Right lung (tissue), 10 donors: ENCODE measurements around the gene PGS1. TPM values are rescaled to one million over a fixed set of nuclear protein-coding genes. Genes with fewer than 3 reads are reported as not detected.
"Not testable (repeated sequence)": the region's sequence is repeated elsewhere in the genome, so short reads cannot be mapped to it uniquely, and the experiment has no call there.

Experiments
- DNase-seq, 2 donors: peaks; one replicate each; pipeline ENCODE4 v3.0.0-alpha.2; 2013
- long read RNA-seq, 8 donors: transcript quantifications; one replicate each; lab custom pipeline, GENCODE V29; 2026
- polyA plus RNA-seq, 5 donors: library from polyadenylated mRNA; unstranded; fragments of 120-200 nt; gene quantifications; one replicate each; pipeline versions ENCODE4 v1.2.1 to v1.2.3, GENCODE V29; 2013; ENCODE audit warnings: inconsistent platforms in 1 of 5, low replicate concordance in 1 of 5; ENCODE audit not compliant: insufficient read length in 5 of 5, insufficient read depth in 1 of 5

PGS1 gene, protein sequence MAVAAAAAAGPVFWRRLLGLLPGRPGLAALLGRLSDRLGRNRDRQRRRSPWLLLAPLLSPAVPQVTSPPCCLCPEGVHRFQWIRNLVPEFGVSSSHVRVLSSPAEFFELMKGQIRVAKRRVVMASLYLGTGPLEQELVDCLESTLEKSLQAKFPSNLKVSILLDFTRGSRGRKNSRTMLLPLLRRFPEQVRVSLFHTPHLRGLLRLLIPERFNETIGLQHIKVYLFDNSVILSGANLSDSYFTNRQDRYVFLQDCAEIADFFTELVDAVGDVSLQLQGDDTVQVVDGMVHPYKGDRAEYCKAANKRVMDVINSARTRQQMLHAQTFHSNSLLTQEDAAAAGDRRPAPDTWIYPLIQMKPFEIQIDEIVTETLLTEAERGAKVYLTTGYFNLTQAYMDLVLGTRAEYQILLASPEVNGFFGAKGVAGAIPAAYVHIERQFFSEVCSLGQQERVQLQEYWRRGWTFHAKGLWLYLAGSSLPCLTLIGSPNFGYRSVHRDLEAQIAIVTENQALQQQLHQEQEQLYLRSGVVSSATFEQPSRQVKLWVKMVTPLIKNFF
- 10 to 100 TPM; 39.4 to 58.8 (median 54.8) TPM for polyA plus RNA-seq
- long read RNA-seq, donor 1, transcript PGS1-201 (10 exons, 2,201 nt), result major isoform, 7 of 12 reads
- long read RNA-seq, donor 1, partial matches to known transcripts, result 0 of 12 reads
- long read RNA-seq, donor 1, other reads (novel, unspliced or antisense), result 0 of 12 reads
- long read RNA-seq, donor 2, partial matches to known transcripts, result 0 of 5 reads
- long read RNA-seq, donor 2, other reads (novel, unspliced or antisense), result 0 of 5 reads
- long read RNA-seq, donor 3, partial matches to known transcripts, result 14 of 20 reads
- long read RNA-seq, donor 3, other reads (novel, unspliced or antisense), result 0 of 20 reads
- long read RNA-seq, donor 4, transcript PGS1-201 (10 exons, 2,201 nt), result major isoform, 5 of 9 reads
- long read RNA-seq, donor 4, partial matches to known transcripts, result 0 of 9 reads
- long read RNA-seq, donor 4, other reads (novel, unspliced or antisense), result 0 of 9 reads
- long read RNA-seq, donor 5, partial matches to known transcripts, result 0 of 4 reads
- long read RNA-seq, donor 5, other reads (novel, unspliced or antisense), result 0 of 4 reads
- long read RNA-seq, donor 6, transcript PGS1-201 (10 exons, 2,201 nt), result major isoform, 5 of 5 reads
- long read RNA-seq, donor 6, partial matches to known transcripts, result 0 of 5 reads
- long read RNA-seq, donor 6, other reads (novel, unspliced or antisense), result 0 of 5 reads
- long read RNA-seq, donor 7, partial matches to known transcripts, result 0 of 4 reads
- long read RNA-seq, donor 7, other reads (novel, unspliced or antisense), result 0 of 4 reads
- long read RNA-seq, donor 8, partial matches to known transcripts, result 0 of 2 reads
- long read RNA-seq, donor 8, other reads (novel, unspliced or antisense), result 0 of 2 reads

DNA sequence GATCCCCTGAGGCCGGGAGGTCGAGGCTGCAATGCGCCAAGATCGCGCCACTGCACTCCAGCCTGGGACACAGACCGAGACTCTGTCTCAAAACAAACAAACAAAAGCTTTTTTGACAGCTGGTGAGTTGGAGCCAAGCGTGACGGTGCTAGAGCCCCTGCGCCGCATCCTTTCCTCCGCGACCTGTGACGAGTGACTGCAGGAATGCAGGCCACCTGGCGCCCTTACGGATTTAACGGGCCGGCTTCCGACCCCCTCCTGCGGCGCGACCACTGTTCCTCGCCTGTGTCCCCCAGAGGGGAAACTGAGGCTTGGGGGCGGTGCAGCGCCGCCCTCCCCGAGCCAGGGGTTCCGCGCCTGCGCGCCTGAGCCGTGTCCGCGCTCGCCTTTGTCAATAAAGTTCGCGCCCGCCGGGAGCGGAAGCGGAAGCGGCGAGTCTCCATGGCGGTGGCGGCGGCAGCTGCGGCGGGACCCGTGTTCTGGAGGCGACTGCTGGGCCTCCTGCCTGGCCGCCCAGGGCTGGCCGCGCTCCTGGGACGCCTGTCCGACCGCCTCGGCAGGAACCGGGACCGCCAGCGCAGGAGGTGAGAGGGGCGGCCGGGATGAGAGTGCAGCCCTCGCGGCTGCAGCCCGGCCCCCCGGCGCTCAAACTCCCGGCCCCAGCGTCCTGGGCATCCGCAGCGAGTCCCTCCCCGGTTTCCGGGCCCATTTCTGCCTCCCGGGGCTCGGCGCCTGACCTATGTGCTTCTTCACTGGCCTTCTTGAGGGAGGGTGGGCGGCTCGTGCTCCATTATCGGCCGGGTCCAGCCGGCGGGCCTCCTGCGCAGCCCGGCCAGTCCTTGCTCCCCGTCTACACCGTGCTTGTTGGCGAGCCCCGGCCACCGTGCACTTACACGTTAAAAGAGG is at the start of gene PGS1:
TSS of gene PGS1 (plus strand) at position 425 of the 906 bp plus-strand sequence. CDS start at position 442, 17 bp downstream.
- peak; percentile 66 to 76 for DNase-seq

DNA sequence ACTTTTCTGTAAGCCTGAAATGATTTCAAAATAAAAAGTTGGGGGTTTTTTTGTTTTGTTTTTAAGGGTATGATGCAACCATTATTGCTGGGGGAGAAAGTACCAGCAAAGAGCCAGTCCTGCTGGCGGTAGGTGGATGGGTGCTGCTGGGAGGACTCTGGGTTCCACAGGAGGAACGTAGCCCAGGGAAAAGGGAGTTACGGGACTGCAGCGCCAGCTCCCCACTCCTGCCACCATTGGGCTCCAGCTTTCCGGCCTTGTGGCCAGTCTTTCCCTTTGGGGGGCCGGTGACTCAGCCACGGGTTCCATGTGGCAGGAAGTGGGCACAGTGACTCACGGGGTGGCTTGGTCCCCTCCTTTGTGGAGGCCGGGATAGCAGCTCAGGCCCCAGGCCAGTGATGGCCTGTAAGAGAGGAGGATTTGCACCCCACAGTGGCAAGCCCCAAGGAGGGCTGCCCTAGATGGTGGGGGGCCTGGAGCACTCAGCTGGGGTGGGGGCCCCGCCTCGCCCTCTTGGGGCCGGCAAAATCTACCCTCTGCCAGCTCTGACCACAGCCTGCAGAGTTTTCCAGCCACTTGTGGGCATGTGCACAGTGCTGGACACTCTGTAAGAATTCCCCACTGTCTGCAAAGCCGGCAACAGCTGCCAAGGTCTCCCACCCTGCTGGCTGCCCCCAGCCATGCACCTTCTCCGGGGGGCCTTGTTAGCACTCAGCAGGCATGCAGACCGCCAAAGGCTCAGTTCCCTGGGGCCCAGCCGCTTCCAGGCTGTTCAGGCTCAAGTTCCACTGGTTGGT is 49.0 kb upstream of the PGS1 start:
- DNase-seq, result no peak

DNA sequence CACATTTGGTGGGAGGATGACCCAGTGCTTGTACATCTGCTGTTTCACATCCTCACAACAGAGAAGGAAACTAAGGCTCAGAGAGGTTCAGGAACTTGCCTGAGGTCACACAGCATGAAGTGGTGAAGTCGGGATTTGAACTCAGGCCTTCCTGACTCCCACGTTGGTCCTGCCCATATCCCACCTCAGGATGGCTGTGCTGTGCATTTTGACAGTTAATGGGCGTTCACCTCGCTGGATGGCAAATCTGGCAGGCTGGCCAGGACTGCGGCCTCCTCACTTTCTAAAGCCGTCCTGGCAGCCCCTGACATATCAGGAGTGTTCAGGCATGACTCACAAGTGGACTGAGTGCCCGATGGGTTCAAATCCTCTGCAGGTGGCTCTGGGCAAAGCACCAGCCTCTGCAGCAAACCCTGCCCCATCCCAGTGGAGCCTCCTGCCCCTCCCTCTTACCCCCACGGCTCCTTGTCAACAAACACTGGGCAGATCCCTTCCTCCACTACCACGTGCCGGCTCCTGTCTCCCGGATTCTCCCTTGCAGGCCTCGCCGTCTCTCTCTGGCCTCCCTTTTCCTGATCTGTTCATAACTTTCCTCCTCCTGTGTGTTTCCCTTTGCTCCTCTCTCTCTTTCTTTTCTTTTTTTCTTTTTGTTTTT is 47.8 kb upstream of the PGS1 start:
- DNase-seq, result no peak

DNA sequence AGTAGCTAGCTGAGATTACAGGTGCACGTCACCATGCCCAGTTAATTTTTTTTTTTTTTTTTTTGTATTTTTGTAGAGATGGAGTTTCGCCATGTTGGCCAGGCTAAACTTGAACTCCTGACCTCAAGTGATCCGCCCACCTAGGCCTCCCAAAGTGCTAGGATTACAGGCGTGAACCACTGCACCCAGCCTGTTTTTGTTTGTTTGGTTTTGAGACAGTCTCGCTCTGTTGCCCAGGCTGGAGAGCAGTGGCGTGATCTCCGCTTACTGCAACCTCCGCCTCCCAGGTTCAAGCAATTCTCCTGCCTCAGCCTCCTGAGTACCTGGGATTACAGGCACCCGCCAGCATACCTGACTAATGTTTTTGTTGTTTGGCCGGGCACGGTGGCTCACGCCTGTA is 47.1 kb upstream of the PGS1 start:
- DNase-seq, result not testable (repeated sequence)

DNA sequence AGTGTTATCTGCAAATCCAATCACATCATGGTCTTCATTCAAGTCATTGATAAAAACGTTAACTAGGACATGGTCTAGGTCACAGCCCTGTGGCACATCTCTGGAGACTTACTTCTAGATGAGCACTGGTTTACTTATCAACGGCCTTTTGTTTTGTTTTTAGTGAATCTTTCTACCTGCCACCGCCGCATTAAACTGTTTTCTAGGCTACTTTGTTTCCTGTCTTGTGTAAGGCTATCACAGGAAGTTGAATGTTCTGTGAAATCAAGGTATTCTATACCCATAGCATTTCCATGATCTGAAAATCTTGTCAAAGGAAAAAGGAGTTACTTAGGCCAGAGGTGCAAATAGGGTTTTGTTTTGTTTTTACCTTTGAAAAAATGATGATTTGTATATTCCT is 45.5 kb upstream of the PGS1 start:
- DNase-seq, result no peak

DNA sequence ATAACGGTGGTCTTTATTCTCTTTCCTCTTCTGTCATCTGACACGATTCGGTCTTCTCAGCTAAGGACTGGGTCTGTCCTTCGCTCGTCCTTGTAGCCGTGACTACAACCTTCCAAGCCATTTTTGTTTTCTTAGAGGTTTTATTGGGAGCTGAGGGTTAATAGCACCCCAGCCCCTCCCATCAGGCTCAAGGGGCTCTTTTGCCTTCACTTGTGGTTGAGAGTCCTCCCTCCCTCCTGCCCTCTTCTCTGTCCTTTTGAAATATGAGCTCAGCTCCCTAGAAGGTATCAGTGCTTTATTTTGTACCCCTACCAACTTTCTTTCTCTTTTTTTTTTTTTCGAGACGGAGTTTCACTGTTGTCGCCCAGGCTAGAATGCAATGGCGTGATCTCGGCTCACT is 43.2 kb upstream of the PGS1 start:
- DNase-seq, result no peak

DNA sequence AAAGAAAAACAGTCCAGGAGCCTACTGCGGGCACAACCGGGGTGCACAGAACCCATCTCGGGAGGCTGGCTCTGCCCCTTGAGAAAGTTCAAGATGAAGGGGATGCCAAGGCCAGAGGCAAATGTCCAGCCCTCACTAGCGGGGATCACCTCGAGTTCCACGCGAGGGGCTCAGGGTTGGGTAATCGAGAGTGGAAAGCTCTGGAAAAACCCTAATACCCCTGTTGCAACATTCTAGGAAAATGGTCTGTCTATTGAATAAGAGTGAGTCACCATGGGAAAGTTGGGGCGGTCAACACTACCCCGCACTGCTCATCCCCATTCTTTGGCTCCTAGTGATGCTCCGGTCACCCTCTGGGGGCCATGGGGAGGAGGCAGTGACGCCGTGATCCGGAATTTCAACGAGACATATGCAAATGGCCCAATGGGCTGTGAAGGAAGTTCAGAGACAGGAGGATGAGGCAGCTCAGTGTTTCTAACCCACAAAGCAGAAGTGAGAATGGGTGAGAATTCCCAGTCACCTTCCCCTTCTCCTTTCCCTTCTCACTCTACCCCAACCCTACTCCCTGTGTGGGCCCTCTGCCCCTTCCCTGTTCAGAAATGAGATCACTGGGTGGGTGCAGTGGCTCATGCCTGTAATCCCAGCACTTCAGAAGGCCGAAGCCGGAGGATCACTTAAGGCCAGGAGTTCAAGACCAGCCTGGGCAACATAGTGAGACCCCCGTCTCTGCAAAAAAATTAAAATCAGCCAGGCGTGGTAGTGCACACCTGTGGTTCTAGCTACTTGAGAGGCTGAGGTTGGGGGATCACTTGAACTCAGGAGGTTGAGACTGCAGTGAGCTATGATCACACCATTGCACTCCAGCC is 41.0 kb upstream of the PGS1 start:
- DNase-seq, result no peak

DNA sequence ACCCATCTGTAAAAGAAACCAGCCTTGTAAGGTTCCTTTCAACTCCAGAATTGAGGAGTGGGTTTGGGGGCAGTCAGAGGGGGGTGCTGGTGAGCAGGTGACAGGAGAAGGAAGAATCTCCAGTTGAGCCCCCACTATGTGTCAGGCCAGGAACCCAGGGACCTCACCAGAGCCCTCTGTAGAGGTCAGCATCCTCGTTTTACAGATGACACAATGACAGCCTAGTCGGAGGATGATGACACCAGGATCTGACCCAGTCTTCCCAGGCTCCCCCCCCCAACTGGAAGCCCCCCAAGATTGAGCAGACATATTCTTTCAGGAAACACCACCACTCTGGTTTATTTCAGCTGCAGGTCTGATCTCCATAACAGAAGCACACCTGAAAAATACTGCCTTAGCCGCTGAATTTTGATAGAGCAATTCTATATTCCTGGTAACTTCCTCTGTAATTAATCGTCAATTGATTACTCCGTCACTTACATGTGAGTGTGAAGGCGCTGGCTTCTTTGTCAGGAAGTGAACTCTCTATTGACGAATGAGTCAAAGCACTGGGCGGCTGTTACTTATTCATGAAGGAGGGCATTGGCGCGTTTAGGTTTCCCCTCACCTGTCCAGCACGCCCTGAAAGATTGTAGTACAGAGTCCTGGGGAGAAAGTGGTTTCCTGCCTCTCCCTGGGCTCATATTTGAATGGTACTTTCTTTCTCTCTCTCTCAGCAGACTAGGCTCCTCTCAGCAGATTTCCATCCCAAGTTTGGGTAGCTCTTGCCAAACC is 39.8 kb upstream of the PGS1 start:
- DNase-seq, result no peak

DNA sequence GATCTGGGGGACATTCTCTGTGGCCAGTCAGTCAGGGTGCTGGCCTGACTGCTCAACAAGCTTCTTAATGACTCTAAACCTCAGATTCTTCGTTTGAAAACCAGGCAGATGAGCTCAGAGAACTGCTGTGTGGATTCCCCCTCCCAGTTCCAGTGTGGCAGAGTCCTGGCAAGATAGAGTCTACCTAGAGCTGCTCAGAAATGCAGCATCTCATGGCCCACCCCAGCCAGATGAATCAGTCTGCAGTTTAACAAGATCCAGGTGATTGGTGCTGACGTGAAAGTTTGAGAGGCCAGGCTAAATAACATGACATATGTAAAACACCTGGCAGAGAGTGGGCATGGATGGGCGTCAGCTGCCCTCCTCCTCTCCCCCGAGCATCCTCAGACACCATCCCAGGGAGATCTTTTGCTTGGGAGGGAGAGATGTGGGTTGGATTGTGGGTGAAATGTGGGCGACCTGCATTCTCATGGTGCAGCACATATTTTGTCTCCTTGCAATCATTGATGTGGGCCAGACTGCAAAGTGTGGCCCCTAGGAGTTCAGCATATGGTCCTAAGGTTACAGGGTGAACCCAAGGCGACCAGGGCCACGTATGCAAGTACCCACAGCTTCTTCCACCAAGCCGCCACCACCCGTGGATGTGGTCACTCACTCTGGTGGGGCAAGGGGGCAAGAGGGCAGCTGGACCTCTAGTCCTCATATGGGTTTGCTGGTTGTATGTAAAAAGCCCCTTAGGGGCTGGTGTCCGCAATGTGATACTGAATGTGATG is 38.1 kb upstream of the PGS1 start:
- no peak for DNase-seq

DNA sequence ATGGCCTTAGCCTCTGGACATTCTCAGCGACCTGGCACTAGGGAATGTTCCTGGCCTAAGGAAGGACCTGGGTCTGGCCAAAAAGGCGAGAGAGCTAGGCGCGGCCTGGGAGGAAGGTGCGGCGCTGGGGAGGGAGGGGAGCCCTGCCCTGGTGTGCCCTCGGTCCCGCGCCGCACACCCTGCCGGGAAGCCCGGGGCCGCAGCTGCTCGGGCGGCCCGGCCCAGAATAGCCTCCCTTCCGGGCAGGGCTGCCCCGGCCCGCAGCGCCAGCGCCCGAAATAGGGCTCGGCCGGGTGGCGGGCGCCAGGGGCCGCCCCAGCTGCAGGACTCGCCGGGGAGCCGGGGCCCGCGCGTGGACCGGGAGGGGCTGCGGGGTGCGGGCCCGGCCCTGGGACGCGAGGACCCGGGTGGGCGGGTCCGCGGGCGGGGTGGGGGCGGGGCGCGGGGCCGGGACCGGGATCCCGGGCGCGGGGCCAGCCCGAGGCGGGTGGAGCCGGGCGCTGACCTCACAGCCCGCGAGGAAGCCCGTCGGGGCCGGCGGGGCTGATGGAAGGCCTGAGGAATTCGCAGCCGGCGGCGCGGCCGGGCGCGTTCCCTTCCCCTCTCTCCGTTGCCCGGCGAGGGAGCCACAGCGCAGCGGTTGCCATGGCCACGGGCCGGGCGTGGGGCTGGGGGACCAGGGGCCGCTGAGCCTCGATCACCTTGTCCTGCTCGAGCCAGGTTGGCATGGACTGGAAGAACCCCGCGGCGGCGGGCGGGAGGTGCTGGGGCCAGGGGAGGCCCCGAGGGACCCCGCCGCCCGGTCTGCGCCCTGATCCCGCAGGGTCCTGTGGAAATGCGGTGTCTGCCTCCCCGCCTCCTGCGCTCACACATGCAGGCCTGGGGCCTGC is 36.6 kb upstream of the PGS1 start:
- DNase-seq, result peak; percentile 79 to 81

DNA sequence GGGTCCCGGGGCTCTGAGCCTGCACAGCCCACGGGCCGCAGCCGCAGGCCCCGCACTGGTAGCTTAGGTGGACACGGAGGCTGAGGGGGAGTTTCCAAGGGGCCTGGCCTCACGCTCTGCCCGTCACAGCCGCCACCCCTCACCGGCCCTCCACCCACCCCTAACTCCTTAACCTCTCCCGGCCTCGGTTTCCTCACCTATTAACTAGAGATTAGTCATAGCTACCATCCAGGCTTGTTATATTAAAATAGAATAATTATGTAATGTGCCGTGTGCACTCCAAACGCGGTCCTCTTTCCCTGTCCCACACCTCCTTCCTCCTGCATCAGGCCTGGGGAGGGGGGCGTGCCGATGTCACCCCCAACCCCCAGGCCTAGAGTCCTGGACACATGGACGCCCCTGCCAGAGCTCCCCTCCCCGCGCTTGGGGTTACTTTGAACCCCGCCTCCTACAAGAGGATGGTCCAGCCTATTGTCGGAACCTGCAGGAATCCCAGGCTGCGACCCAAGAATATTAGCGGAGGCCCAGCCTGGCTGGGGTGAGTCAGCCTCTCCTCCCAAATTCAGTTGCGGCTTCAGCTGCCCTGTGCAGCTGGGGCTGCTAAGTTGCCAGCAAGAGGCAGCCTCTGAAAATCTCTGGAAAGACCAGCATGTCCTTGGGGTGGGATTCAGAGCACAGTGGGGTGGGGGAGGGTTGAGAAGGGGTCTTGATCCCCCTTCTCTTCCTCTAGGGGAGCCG is 35.8 kb upstream of the PGS1 start:
- no peak for DNase-seq

DNA sequence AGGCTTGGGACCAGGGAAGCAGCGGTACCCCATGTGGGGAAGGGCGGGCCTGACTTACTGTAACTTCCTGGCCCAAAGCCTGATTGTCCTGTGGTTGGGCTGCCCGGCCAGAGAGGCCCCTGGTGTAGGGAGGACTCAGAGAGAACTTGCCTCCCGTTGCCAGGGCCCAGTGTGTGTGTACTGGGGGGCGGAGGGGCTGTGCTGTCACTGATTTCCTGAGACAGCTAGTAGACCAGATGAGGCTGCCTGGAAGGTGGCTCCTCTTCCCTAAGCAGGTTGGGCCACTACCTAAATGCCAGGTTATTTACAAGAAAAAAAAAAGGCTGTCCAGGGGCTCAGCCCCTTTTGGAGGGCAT is 35.3 kb upstream of the PGS1 start:
- DNase-seq, result peak; percentile 74 to 80

DNA sequence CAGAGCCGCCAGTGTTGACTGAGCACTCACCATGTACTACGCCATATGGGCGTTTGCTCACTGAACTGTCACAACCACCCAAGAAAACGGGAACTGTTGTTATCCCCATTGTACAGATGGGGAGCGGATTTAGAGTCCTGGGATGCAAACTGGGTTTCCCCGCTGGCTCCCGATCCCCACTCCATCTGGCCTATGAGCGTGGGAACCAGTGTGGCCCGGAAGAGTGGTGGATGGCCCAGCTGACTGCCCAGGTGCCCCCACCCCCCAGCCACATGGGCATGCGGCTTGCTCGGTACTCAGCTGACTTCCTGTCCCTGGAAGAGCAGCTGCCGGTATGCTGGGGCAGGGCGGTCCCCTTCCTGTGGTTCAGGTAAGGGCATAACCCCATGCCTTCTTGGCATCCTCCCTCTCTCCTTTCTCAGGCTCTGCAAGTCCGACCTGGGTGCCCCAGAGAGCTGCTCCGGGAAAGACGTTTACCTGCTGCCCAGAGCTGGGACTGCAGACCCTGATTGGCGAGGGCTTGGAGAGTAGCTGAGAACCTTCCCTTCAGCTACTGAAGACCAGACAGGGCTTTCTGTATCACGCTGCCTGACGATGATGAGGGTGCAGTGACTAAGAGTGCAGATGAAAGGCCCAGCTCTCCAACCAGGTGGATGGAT is 34.8 kb upstream of the PGS1 start:
- no peak for DNase-seq

DNA sequence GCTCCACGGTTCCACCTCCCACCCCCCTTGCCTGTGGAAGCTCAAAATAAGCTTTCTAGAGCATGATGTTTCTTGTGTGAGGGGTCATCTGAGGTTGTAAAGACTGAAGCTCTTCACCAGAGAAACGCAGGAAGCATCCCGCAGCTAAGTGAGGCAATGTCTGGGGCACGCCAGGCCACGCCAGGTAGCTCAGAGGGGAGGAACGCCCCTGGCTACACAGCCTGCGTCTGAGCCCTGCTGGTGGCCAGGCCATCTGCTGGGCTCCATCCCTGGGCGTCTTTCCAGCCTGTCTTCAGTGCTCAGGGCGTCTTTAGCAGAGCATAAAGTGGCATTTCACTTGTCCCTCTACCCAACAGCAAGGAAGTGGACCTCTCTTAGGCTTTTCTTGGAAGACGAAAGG is 33.8 kb upstream of the PGS1 start:
- DNase-seq, result no peak
